IMR-90 (cell line): ENCODE measurements around the gene MAP7. TPM values are rescaled to one million over a fixed set of nuclear protein-coding genes. Genes with fewer than 3 reads are reported as not detected.

Experiments used
- ATAC-seq: fragments of 200-7000 bp; cut with Tn5 transposase; 2 replicates; pipeline ENCODE4 v1.9.1; 2020; ENCODE audit warnings: low read depth, mild to moderate bottlenecking, moderate library complexity
- BruUV-seq: library from RNA; stranded (reverse); fragments of 400-500 nt; replicated peaks from 2 replicates; lab custom pipeline; 2021; lab: Mats Ljungman, UMichigan
- CTCF ChIA-PET: fragments of 300-600 bp; formaldehyde crosslinking; extraction: SDS; loops from one replicate; lab custom pipeline; 2021; ENCODE audit warnings: antibody characterized with exemption; lab: Yijun Ruan, JAX
- POLR2A ChIA-PET: fragments of 300-600 bp; sonication (Branson Sonifier 250); formaldehyde crosslinking; loops from one replicate; lab custom pipeline; 2022; ENCODE audit warnings: antibody characterized with exemption; ENCODE audit not compliant: unreplicated experiment; lab: Charles Lee
- DNase-seq: peaks from one replicate; pipeline ENCODE4 v3.0.0; 2013
- H2AFZ ChIP-seq: replicated peaks from 2 replicates; pipeline ENCODE3; 2013; ENCODE audit warnings: low read length, mild to moderate bottlenecking; ENCODE audit not compliant: poor library complexity
- H2AK5ac ChIP-seq: 2 replicates; pipeline ENCODE4 v1.6.1; 2013; ENCODE audit warnings: low read depth, low read length, inconsistent platforms
- H2AK9ac ChIP-seq: replicated peaks from 2 replicates; pipeline ENCODE3; 2013; ENCODE audit warnings: mild to moderate bottlenecking, low read depth, low read length, moderate library complexity; ENCODE audit not compliant: poor library complexity
- H2BK120ac ChIP-seq: 2 replicates; pipeline ENCODE4 v1.6.1; 2013; ENCODE audit warnings: low read depth, low read length, inconsistent platforms
- H2BK15ac ChIP-seq: 3 replicates; pipeline ENCODE4 v1.6.1; 2013; ENCODE audit warnings: low read depth, low read length, inconsistent platforms
- H2BK20ac ChIP-seq: 2 replicates; pipeline ENCODE4 v1.6.1; 2013; ENCODE audit warnings: low read depth, mild to moderate bottlenecking, inconsistent platforms, low read length, moderate library complexity
- H2BK5ac ChIP-seq: 2 replicates; pipeline ENCODE4 v1.6.1; 2013; ENCODE audit warnings: mild to moderate bottlenecking, low read depth, low read length, inconsistent platforms; ENCODE audit not compliant: poor library complexity, severe bottlenecking
- H3K14ac ChIP-seq: replicated peaks from 2 replicates; pipeline ENCODE4 v1.6.1; 2013; ENCODE audit warnings: low read depth, low read length, inconsistent platforms
- H3K18ac ChIP-seq: 2 replicates; pipeline ENCODE4 v1.6.1; 2013; ENCODE audit warnings: low read depth, low read length, control low read depth
- H3K23ac ChIP-seq: 2 replicates; pipeline ENCODE4 v1.6.1; 2013; ENCODE audit warnings: low read depth, low read length, inconsistent platforms
- H3K27ac ChIP-seq: 2 replicates; pipeline ENCODE4 v1.5.1; 2013; ENCODE audit warnings: mild to moderate bottlenecking, control low read depth, low read length; ENCODE audit not compliant: insufficient read depth
- H3K27me3 ChIP-seq: 2 replicates; pipeline ENCODE4 v1.6.1; 2013; ENCODE audit warnings: low read length; ENCODE audit not compliant: control insufficient read depth, insufficient read depth
- H3K36me3 ChIP-seq: 2 replicates; pipeline ENCODE4 v1.6.1; 2013; ENCODE audit warnings: low read length, mixed read lengths; ENCODE audit not compliant: control insufficient read depth, insufficient read depth
- H3K4ac ChIP-seq: 2 replicates; pipeline ENCODE4 v1.6.1; 2013; ENCODE audit warnings: low read depth, low read length, inconsistent platforms
- H3K4me1 ChIP-seq: 2 replicates; pipeline ENCODE4 v1.6.1; 2013; ENCODE audit warnings: low read length, mixed read lengths; ENCODE audit not compliant: control insufficient read depth, insufficient read depth
- H3K4me2 ChIP-seq: 2 replicates; pipeline ENCODE4 v1.6.1; 2013; ENCODE audit warnings: low read depth, mild to moderate bottlenecking, control low read depth, low read length, moderate library complexity
- H3K4me3 ChIP-seq: 2 replicates; pipeline ENCODE4 v1.5.1; 2013; ENCODE audit warnings: low read depth, mild to moderate bottlenecking, control low read depth, low read length, moderate library complexity; ENCODE audit not compliant: insufficient read depth
- H3K56ac ChIP-seq: 2 replicates; pipeline ENCODE4 v1.6.1; 2013; ENCODE audit warnings: low read length, inconsistent platforms; ENCODE audit not compliant: insufficient read depth; ENCODE audit errors: extremely low read depth
- H3K79me1 ChIP-seq, 2 experiments: 2 replicates each; pipeline ENCODE4 v1.6.1; 2013; ENCODE audit warnings: low read length in 2 of 2, inconsistent platforms in 1 of 2, low read depth in 1 of 2
- H3K9ac ChIP-seq: 2 replicates; pipeline ENCODE4 v1.6.1; 2013; ENCODE audit warnings: low read depth, low read length, control low read depth
- H3K9me1 ChIP-seq: 2 replicates; pipeline ENCODE4 v1.6.1; 2013; ENCODE audit warnings: low read length, inconsistent platforms; ENCODE audit not compliant: insufficient read depth
- H3K9me3 ChIP-seq: 2 replicates; pipeline ENCODE4 v1.6.1; 2013; ENCODE audit warnings: low read length; ENCODE audit not compliant: control insufficient read depth, insufficient read depth
- H4K20me1 ChIP-seq: 2 replicates; pipeline ENCODE4 v1.6.1; 2013; ENCODE audit warnings: low read length, inconsistent platforms; ENCODE audit not compliant: insufficient read depth
- H4K5ac ChIP-seq: 2 replicates; pipeline ENCODE4 v1.6.1; 2013; ENCODE audit warnings: mild to moderate bottlenecking, low read depth, low read length, control low read depth
- H4K8ac ChIP-seq, 2 experiments: 2 replicates each; pipeline ENCODE4 v1.6.1; 2013; ENCODE audit warnings: low read depth in 2 of 2, low read length in 2 of 2, control low read depth in 1 of 2, inconsistent platforms in 1 of 2
- H4K91ac ChIP-seq: 2 replicates; pipeline ENCODE4 v1.6.1; 2013; ENCODE audit warnings: low read depth, low read length, inconsistent platforms; ENCODE audit not compliant: insufficient read depth
- BHLHE40 ChIP-seq: fragments of 150-350 bp; IDR thresholded peaks from 2 replicates; pipeline ENCODE4 v1.6.1; 2016; ENCODE audit warnings: mild to moderate bottlenecking, low read depth, low read length
- CTCF ChIP-seq: conservative IDR thresholded peaks from 2 replicates; pipeline ENCODE4 v1.5.1; 2012; ENCODE audit warnings: mild to moderate bottlenecking, low read depth, low read length, improper control_type of control experiment
- FOS ChIP-seq: fragments of 150-350 bp; IDR thresholded peaks from 2 replicates; pipeline ENCODE4 v1.6.1; 2016; ENCODE audit warnings: low read depth, low read length
- MAZ ChIP-seq: IDR thresholded peaks from 2 replicates; pipeline ENCODE4 v1.6.1; 2012; ENCODE audit warnings: low read depth, mild to moderate bottlenecking, low read length, improper control_type of control experiment, moderate library complexity, borderline replicate concordance
- MXI1 ChIP-seq: IDR thresholded peaks from 2 replicates; pipeline ENCODE4 v1.6.1; 2012; ENCODE audit warnings: low read depth, mild to moderate bottlenecking, low read length, moderate library complexity, borderline replicate concordance
- NFE2L2 ChIP-seq: fragments of 150-350 bp; IDR thresholded peaks from 2 replicates; pipeline ENCODE4 v1.6.1; 2016; ENCODE audit warnings: low read depth, mild to moderate bottlenecking, low read length
- POLR2A ChIP-seq: IDR thresholded peaks from 2 replicates; pipeline ENCODE4 v1.6.1; 2012; ENCODE audit warnings: mild to moderate bottlenecking, low read depth, low read length
- RCOR1 ChIP-seq: IDR thresholded peaks from 2 replicates; pipeline ENCODE4 v1.6.1; 2012; ENCODE audit warnings: mild to moderate bottlenecking, low read length, improper control_type of control experiment; ENCODE audit not compliant: insufficient replicate concordance
- WGBS, 2 experiments: methylation state at CpG; one replicate each; pipeline versions ENCODE4 v1.1.5 to v1.1.7; 2013; ENCODE audit warnings: missing lambda C conversion rate in 2 of 2; ENCODE audit not compliant: insufficient read length in 1 of 2; ENCODE audit errors: extremely low coverage in 2 of 2; 5-methylcytosine and 5-hydroxymethylcytosine counted together
- dilution Hi-C: fragments of 300-500 bp; cut with HindIII; formaldehyde crosslinking; loops from one replicate; pipeline ENCODE4 v1.14.3; 2018; ENCODE audit warnings: low sequenced_read_pairs; ENCODE audit not compliant: unreplicated experiment
- in situ Hi-C: fragments of 300-500 bp; cut with MboI; formaldehyde crosslinking; loops from 3 replicates; pipeline ENCODE4 v1.14.3; 2019; ENCODE audit warnings: low sequenced_read_pairs, inconsistent platforms, mixed read lengths
- intact Hi-C: fragments of 100-400 bp; cut with micrococcal nuclease; formaldehyde crosslinking; loops from 2 replicates; pipeline ENCODE4 v1.10.0; 2022
- polyA plus RNA-seq, 3 experiments: library from polyadenylated mRNA; depleted of rRNA; stranded (reverse); fragments of >200 nt; gene quantifications; 2 replicates each; pipeline ENCODE4 v1.2.3, GENCODE V29; 2012; ENCODE audit warnings: low replicate concordance in 1 of 3
- total RNA-seq: library from RNA; depleted of rRNA; stranded (reverse); fragments of >200 nt; gene quantifications from 2 replicates; pipeline ENCODE4 v1.2.3, GENCODE V29; 2012

The MAP7 gene
- total and polyA plus RNA-seq, 2 of the 4 experiments (the other 2 are of a cell fraction): 0.19 to 0.36 TPM

GRCh38 chr6:136411453-136412354, 138.5 kb downstream of the MAP7 start (continued):
- TF ChIP-seq MXI1: no peak

- no peaks in the 10 kb centered on the region for H3K27me3 ChIP-seq
- no peaks in the 10 kb centered on the region for H3K9me1 ChIP-seq
- CTCF ChIA-PET: no interaction called here
- no peak overlapping the region for H2AFZ ChIP-seq
- WGBS, 2 experiments: no CpG with 5 or more reads among the region's 1 CpG
- in situ Hi-C loops (no loop called here), intact Hi-C loops (no loop called here), dilution Hi-C loops (no loop called here)
- no peak overlapping the region for H2AK5ac ChIP-seq
- H3K14ac ChIP-seq: no peak overlapping the region
- no peak overlapping the region for H3K4me2 ChIP-seq
- no TSS peak for BruUV-seq
- peak overlapping the region; percentile 3; the same call in 1 of the 2 replicates for H2BK120ac ChIP-seq
- H4K5ac ChIP-seq: no peak overlapping the region
- no peak overlapping the region for H3K56ac ChIP-seq
- ATAC-seq (no peak), DNase-seq (no peak)
- H4K91ac ChIP-seq: no peak overlapping the region
- POLR2A ChIA-PET: no interaction called here
- 0 out of 2 replicates have a peak overlapping the region, but pooled peaks have one; percentile 18 for H3K18ac ChIP-seq
- H3K23ac ChIP-seq: no peak overlapping the region
- H3K4me1 ChIP-seq: peaks cover 8% of the 10 kb centered on the region
- H3K27ac ChIP-seq: no peak overlapping the region
- no peak overlapping the region for H2BK5ac ChIP-seq
- H2BK20ac ChIP-seq: peak overlapping the region; percentile 20; the same call in 1 of the 2 replicates
- no peak overlapping the region for H3K4me3 ChIP-seq
- no peaks in the 10 kb centered on the region for H3K79me1 ChIP-seq
- no peak overlapping the region for H3K4ac ChIP-seq
- no peak overlapping the region for H2AK9ac ChIP-seq
- H3K36me3 ChIP-seq: no peaks in the 10 kb centered on the region
- no peaks in the 10 kb centered on the region for H3K9me3 ChIP-seq
- H4K8ac ChIP-seq: no peak overlapping the region
- TF ChIP-seq MAZ (no peak), FOS (no peak), BHLHE40 (no peak), RCOR1 (no peak), NFE2L2 (no peak), POLR2A (no peak), MXI1 (no peak), CTCF (no peak)
- no peak overlapping the region for H2BK15ac ChIP-seq
- no peaks in the 10 kb centered on the region for H4K20me1 ChIP-seq
- no peak overlapping the region for H3K9ac ChIP-seq
These were observed 139.2 kb downstream of the MAP7 start for GRCh38 chr6:136411025-136411325.
